Body of pancreas (tissue), 4 donors: ENCODE results near the gene MAPK1IP1L. TPM values are rescaled to one million over a fixed set of nuclear protein-coding genes. Genes with fewer than 3 reads are reported as not detected.
A peak's percentile ranks its signal among the peaks of the same experiment; 100 is the strongest.
"Not testable (repeated sequence)": the region's sequence is repeated elsewhere in the genome, so short reads cannot be mapped to it uniquely, and the experiment has no call there.

Experiments used
- ATAC-seq: fragments of 150-250 bp; one replicate; pipeline ENCODE4 v1.9.1; 2016
- DNase-seq, 4 donors: peaks; one replicate each; pipeline ENCODE4 v3.0.0-alpha.2; 2019
- H3K27ac ChIP-seq, 4 donors: fragments of 200-600 bp; sonication (generic); 1 replicate in 3 of 4; 2 replicates in 1 of 4; pipeline versions ENCODE4 v1.5.1 to v1.6.1; 2016 to 2019; ENCODE audit warnings: mild to moderate bottlenecking in 1 of 4, mixed read lengths in 1 of 4, moderate library complexity in 1 of 4
- H3K27me3 ChIP-seq, 2 donors: fragments of 200-600 bp; sonication (generic); one replicate each; pipeline ENCODE4 v1.6.0; 2016; ENCODE audit warnings: mild to moderate bottlenecking in 1 of 2
- H3K36me3 ChIP-seq, 2 donors: fragments of 200-600 bp; sonication (generic); replicated peaks in 1 of 2; 2 replicates each; pipeline ENCODE4 v1.5.1; 2016; ENCODE audit warnings: low read depth in 2 of 2; ENCODE audit not compliant: insufficient read depth in 1 of 2
- H3K4me1 ChIP-seq: fragments of 200-600 bp; sonication (generic); one replicate; pipeline ENCODE4 v1.6.0; 2016
- H3K4me3 ChIP-seq, 2 donors: fragments of 200-600 bp; sonication (generic); 1 replicate in 1 of 2; 2 replicates in 1 of 2; pipeline ENCODE4 v1.5.1; 2016 to 2019
- H3K9me3 ChIP-seq, 3 donors: fragments of 200-600 bp; sonication (generic); 1 replicate in 2 of 3; 2 replicates in 1 of 3; pipeline ENCODE4 v1.5.1; 2016
- POLR2A ChIP-seq, 3 donors: fragments of 450-650 bp; IDR thresholded peaks; one replicate each; pipeline ENCODE4 v1.6.1; 2016; ENCODE audit warnings: antibody characterized with exemption in 3 of 3, mild to moderate bottlenecking in 2 of 3
- WGBS, 2 donors: methylation state at CpG; one replicate each; pipeline ENCODE4 v1.1.5; 2017; 5-methylcytosine and 5-hydroxymethylcytosine counted together
- intact Hi-C: fragments of 100-400 bp; cut with DNase I; formaldehyde crosslinking; loops from one replicate; pipeline ENCODE4 v1.15.1; 2023
- total RNA-seq, 2 donors: library from RNA; depleted of rRNA; stranded (reverse); fragments of >200 nt; gene quantifications; one replicate each; pipeline ENCODE4 v1.1.0, GENCODE V29; 2016
- TF ChIP-seq, protein P1 (sequence below), 7 experiments: fragments of 450-650 bp in 4 of 7; fragments of 200-600 bp in 3 of 7; sonication (generic) in 3 of 7; IDR thresholded peaks; one replicate each; pipeline ENCODE4 v1.5.1; 2016 to 2019; ENCODE audit warnings: antibody characterized with exemption in 7 of 7

MAPK1IP1L gene
- total RNA-seq, 2 donors from 2014 or later = 7.9 to 13.2 TPM

DNA sequence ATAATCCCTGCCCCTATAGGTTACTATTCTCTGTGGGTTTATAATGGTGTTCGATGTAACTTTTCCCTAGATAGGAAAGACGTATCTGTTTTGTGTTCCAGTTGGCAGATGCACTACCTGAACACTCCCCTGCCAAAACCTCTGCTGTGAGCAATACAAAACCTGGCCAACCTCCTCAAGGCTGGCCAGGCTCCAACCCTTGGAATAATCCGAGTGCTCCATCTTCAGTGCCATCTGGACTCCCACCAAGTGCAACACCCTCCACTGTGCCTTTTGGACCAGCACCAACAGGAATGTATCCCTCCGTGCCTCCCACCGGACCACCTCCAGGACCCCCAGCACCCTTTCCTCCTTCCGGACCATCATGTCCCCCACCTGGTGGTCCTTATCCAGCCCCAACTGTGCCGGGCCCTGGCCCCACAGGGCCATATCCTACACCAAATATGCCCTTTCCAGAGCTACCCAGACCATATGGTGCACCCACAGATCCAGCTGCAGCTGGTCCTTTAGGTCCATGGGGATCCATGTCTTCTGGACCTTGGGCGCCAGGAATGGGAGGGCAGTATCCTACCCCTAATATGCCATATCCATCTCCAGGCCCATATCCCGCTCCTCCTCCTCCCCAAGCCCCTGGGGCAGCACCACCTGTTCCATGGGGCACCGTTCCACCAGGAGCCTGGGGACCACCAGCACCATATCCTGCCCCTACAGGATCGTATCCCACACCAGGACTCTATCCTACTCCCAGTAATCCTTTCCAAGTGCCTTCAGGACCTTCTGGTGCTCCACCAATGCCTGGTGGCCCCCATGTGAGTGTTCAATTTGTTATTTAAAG, 11.3 kb downstream of the MAPK1IP1L start:
- H3K27me3 ChIP-seq = no peaks in the 10 kb centered on the region
- ATAC-seq (no peak), DNase-seq (peak in 1 of 4 donors; percentile 16)
- WGBS, 2 donors = 82 to 85% methylated on average over 11 of the region's 11 CpGs
- no peaks in the 10 kb centered on the region for H3K4me1 ChIP-seq
- H3K36me3 ChIP-seq = peaks cover 0 to 7% of the 10 kb centered on the region in 2 donors
- no peak for TF ChIP-seq POLR2A (IDR thresholded peaks at IDR 0.05)
- TF ChIP-seq, protein P1, sequence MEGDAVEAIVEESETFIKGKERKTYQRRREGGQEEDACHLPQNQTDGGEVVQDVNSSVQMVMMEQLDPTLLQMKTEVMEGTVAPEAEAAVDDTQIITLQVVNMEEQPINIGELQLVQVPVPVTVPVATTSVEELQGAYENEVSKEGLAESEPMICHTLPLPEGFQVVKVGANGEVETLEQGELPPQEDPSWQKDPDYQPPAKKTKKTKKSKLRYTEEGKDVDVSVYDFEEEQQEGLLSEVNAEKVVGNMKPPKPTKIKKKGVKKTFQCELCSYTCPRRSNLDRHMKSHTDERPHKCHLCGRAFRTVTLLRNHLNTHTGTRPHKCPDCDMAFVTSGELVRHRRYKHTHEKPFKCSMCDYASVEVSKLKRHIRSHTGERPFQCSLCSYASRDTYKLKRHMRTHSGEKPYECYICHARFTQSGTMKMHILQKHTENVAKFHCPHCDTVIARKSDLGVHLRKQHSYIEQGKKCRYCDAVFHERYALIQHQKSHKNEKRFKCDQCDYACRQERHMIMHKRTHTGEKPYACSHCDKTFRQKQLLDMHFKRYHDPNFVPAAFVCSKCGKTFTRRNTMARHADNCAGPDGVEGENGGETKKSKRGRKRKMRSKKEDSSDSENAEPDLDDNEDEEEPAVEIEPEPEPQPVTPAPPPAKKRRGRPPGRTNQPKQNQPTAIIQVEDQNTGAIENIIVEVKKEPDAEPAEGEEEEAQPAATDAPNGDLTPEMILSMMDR (IDR thresholded peaks at IDR 0.05) = no peak
- H3K4me3 ChIP-seq = no peak overlapping the region
- H3K27ac ChIP-seq = no peak overlapping the region
- H3K9me3 ChIP-seq = no peaks in the 10 kb centered on the region
- intact Hi-C loops = no loop called here

DNA sequence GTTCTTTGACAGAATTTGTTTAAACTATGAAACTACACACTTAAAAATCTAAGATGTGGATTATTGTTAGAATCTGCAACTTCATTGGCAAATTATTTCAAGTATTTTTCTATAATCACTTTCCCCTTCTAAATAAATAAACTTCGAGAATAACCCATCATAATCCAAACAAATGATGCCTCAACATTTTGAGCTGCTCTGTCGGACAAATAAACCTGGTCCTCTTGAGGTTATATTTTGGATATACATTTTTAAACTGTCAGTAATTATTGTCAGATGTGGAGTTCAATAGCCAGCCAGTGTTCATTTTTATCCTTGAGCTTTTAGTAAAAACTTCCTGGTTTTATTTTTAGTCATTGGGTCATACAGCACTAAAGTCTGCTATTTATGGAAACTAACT, 13.4 kb downstream of the MAPK1IP1L start:
- H3K27me3 ChIP-seq, H3K4me3 ChIP-seq, ATAC-seq, H3K27ac ChIP-seq, H3K36me3 ChIP-seq, intact Hi-C loops, H3K4me1 ChIP-seq, H3K9me3 ChIP-seq, DNase-seq: not testable (repeated sequence)
- WGBS, 2 donors = 79 to 82% methylated on average over 2 of the region's 2 CpGs

DNA sequence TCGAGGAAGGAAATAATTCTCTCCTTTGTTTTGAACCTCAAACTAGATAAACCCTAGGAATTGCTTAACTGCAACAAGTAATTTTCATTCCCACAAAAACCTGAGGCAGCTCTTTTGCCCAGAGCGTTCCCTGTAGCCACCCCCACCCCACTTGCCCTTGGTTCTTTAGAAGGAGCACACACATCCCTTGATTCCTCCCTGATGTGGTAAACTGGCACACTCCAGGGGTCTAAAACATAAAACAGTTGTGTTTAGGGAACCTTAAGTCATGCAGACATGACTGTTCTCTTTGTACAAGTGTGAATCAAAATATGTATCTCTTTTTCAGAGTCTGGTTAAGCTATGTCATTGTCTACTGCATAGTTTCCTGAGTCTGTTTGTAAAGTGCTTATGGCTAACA, 14.0 kb downstream of the MAPK1IP1L start:
- ATAC-seq = no peak
- Histone ChIP-seq H3K36me3 (peaks cover 0 to 7% of the 10 kb centered on the region in 2 donors), H3K4me1 (no peaks in the 10 kb centered on the region), H3K9me3 (no peaks in the 10 kb centered on the region), H3K27me3 (no peaks in the 10 kb centered on the region), H3K27ac (no peak overlapping the region), H3K4me3 (no peak overlapping the region)
- intact Hi-C loops = no loop called here
- 86 to 89% methylated on average over 2 of the region's 2 CpGs for WGBS, 2 donors
- TF ChIP-seq, protein P1 (IDR thresholded peaks at IDR 0.05) = no peak
- TF ChIP-seq POLR2A (IDR thresholded peaks at IDR 0.05) = no peak
- no peak for DNase-seq

DNA sequence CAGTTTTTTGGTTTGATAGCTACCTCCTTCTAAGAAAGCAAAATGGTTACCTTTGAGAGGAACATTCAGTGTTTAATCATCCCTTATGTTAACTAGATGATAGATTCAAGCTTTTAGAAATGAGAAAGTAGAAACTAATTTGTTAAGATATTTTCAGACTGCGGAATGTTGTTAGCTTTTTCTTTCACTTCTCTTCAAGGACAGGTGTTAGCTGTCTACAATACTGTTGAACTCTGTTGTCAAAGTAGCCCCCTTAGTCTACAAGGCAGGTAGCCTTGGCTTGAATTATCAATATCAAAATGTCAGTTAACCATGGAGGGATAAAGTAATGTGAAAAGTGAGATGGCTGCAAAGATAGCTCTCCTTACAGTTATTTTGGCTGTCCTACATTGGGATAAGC, 14.8 kb downstream of the MAPK1IP1L start:
- H3K36me3 ChIP-seq = peaks cover 0 to 7% of the 10 kb centered on the region in 2 donors
- TF ChIP-seq POLR2A (IDR thresholded peaks at IDR 0.05) = no peak
- TF ChIP-seq, protein P1 (IDR thresholded peaks at IDR 0.05) = no peak
- H3K4me3 ChIP-seq = no peak overlapping the region
- no peaks in the 10 kb centered on the region for H3K9me3 ChIP-seq
- DNase-seq (no peak), ATAC-seq (no peak)
- no peaks in the 10 kb centered on the region for H3K27me3 ChIP-seq
- 94 to 96% methylated on average over 1 of the region's 1 CpG for WGBS, 2 donors
- no peaks in the 10 kb centered on the region for H3K4me1 ChIP-seq
- H3K27ac ChIP-seq = no peak overlapping the region
- intact Hi-C loops = no loop called here

DNA sequence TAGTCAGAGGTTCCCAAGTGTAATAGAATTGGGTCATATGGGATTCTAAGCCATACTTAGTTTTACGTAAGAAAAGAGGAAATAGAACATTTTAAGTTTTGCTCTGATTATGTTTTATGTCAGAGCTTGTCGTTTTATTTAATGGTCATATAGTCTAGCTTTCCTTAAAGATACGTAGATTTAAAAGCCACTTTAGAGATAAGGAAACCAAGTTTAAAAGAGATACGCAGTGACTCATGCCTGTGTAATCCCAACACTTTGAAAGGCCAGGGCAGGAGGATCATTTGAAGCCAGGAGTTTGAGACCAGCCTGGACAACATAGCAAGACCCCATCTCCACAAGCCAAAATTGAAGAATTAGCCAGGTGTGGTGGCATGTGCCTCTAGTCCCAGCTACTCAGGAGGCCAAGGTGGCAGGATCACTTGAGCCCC, 19.5 kb downstream of the MAPK1IP1L start:
- no peak for DNase-seq
- no peak overlapping the region for H3K4me3 ChIP-seq
- no peak for ATAC-seq
- intact Hi-C loops = no loop called here
- no peaks in the 10 kb centered on the region for H3K9me3 ChIP-seq
- no peak overlapping the region for H3K27ac ChIP-seq
- H3K36me3 ChIP-seq = no peaks in the 10 kb centered on the region
- 70 to 78% methylated on average over 4 of the region's 4 CpGs for WGBS, 2 donors
- TF ChIP-seq POLR2A (IDR thresholded peaks at IDR 0.05) = peak in 1 of 3 donors; percentile 7
- TF ChIP-seq, protein P1 (IDR thresholded peaks at IDR 0.05) = no peak
- H3K27me3 ChIP-seq = no peaks in the 10 kb centered on the region
- H3K4me1 ChIP-seq = no peaks in the 10 kb centered on the region
